Metanephros (tissue), 1 donor: Measurements from ENCODE around the gene DPYD. TPM values are rescaled to one million over a fixed set of nuclear protein-coding genes. Genes with fewer than 3 reads are reported as not detected.

Experiments used
- total RNA-seq: library from RNA; depleted of rRNA; stranded (reverse); fragments of >200 nt; gene quantifications from one replicate; pipeline ENCODE4 v1.2.3, GENCODE V29; 2014

DPYD gene
- total RNA-seq: 25.2 TPM

DNA sequence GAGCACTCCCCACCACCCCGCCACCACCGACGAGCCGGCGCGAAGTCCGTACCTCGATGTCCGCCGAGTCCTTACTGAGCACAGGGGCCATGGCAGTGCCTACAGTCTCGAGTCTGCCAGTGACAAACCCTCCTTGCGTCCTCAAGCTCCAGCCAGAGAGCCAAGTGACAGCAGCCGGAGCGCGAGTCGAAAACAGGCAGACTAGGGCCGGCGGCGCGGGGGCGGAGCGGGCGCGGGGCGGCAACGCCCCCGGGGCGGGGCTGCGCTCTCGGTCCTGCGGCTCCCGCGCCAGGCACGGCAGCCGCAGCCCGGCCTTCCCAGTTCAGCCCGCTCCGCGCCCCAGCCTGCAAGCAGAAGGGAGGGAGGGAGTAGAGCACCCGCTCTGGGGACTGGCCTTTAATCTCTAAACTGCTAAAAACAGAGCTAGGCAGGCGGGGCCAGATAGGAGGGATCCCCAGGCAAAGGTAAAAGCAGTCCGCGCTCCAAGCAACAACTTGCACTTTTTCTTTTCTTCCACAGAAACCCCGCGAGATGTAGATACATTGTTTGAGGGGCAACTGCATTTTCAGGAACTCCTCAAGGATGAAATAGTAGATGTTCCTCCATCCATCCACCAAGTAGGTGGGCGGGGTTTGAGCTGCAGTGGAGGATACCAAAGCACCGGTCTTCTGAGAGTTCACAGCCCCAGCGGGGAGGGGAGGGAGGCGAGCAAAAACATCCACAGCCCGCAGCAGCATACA is at the start of gene DPYD:
Gene DPYD (minus strand): TSS at position 203 of the 740 bp plus-strand sequence. CDS start 112 bp downstream, at position 91.

